ENCODE results near the gene SETDB2. TPM values are rescaled to one million over a fixed set of nuclear protein-coding genes. Genes with fewer than 3 reads are reported as not detected.

The SETDB2 gene, protein sequence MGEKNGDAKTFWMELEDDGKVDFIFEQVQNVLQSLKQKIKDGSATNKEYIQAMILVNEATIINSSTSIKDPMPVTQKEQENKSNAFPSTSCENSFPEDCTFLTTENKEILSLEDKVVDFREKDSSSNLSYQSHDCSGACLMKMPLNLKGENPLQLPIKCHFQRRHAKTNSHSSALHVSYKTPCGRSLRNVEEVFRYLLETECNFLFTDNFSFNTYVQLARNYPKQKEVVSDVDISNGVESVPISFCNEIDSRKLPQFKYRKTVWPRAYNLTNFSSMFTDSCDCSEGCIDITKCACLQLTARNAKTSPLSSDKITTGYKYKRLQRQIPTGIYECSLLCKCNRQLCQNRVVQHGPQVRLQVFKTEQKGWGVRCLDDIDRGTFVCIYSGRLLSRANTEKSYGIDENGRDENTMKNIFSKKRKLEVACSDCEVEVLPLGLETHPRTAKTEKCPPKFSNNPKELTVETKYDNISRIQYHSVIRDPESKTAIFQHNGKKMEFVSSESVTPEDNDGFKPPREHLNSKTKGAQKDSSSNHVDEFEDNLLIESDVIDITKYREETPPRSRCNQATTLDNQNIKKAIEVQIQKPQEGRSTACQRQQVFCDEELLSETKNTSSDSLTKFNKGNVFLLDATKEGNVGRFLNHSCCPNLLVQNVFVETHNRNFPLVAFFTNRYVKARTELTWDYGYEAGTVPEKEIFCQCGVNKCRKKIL
- 1 to 10 TPM; 3.7 to 6.7 (median 4.6) TPM for total RNA-seq
- long read RNA-seq, partial matches to known transcripts = 1 of 4 reads
- long read RNA-seq, other reads (novel, unspliced or antisense) = 3 of 4 reads

DNA sequence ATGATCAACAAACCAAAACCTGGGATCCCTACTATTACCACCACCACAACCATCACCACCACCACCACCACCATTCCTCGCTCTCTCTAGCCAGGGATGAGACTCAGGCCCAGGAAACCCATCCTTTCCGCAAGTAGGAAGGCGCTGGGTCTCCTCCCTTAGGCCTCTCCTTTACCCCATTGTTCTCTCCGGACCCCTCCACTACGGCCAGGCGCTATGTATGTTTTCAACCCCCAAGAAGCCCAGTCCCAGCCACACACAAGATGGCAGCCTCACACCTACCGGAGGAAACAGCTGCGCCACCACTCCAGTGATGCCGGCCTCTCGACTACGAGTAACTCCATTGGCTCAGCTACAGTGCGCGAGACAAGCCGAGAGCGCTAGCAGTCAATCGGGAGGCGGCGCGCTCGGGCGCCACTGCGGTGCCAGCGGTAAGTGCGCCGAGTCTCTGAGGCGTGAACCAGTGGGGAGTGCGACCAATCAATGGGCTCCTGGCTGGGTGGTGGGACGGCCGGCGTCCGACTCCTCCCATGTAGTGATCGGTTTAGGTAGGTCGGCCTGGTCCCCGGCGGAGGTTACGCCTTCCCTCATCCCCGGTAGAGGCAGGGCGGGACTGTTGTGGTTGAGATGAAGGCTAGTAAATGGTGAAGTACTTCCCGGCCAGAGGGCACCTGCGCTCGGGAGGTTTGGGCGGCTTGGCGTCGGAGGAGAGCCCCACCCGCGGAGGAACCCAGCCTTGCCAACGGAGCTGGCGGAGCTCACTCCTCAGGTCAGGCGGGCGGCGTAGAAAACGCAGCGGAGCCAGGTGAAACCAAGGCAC, at the start of gene SETDB2, which contains the start of gene CAB39L:
Gene SETDB2 (plus strand): TSS at position 571 of the 820 bp plus-strand sequence. CDS start 7,620 bp downstream, outside the sequence.
Gene CAB39L (minus strand): TSS at position 361 of the 820 bp plus-strand sequence. CDS start 61,154 bp downstream, outside the sequence.
- intact Hi-C loops (cut with DNase I) = loop anchor here in 1 of 2 donors (10.0 kb wide), 1 partner anchor 149 kb away; no protein-coding TSS in a partner anchor
- Histone ChIP-seq H3K27me3 (no peaks in the 10 kb centered on the region), H3K4me1 (peaks cover 0 to 11% (median 0%) of the 10 kb centered on the region in 4 donors), H3K36me3 (no peaks in the 10 kb centered on the region), H3K27ac (peak within 1 kb of the TSS; percentile 84 to 92 (median 91)), H3K4me3 (peak within 1 kb of the TSS; percentile 73 to 85 (median 74)), H3K9me3 (no peaks in the 10 kb centered on the region)
- peak; percentile 93 to 99 (median 96) for ATAC-seq
- TF ChIP-seq, protein P1, sequence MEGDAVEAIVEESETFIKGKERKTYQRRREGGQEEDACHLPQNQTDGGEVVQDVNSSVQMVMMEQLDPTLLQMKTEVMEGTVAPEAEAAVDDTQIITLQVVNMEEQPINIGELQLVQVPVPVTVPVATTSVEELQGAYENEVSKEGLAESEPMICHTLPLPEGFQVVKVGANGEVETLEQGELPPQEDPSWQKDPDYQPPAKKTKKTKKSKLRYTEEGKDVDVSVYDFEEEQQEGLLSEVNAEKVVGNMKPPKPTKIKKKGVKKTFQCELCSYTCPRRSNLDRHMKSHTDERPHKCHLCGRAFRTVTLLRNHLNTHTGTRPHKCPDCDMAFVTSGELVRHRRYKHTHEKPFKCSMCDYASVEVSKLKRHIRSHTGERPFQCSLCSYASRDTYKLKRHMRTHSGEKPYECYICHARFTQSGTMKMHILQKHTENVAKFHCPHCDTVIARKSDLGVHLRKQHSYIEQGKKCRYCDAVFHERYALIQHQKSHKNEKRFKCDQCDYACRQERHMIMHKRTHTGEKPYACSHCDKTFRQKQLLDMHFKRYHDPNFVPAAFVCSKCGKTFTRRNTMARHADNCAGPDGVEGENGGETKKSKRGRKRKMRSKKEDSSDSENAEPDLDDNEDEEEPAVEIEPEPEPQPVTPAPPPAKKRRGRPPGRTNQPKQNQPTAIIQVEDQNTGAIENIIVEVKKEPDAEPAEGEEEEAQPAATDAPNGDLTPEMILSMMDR (IDR thresholded peaks at IDR 0.05) = peak; percentile 45 to 62 (median 55)
- TF ChIP-seq POLR2A (IDR thresholded peaks at IDR 0.05) = peak; percentile 94
- DNase-seq = peak; percentile 99 to 100 (median 100)
- WGBS (ENCODE audit: insufficient coverage, low coverage, low lambda C conversion rate, missing lambda C conversion rate) = under 1% methylated on average over 27 of the region's 53 CpGs

GRCh38 chr13:49395451-49395865, 48.6 kb upstream of the SETDB2 start:
- no peaks in the 10 kb centered on the region for H3K4me1 ChIP-seq
- no peaks in the 10 kb centered on the region for H3K36me3 ChIP-seq
- no peaks in the 10 kb centered on the region for H3K27me3 ChIP-seq
- no peak overlapping the region for H3K4me3 ChIP-seq
- ATAC-seq (no peak), DNase-seq (no peak)
- no peak overlapping the region for H3K27ac ChIP-seq
- intact Hi-C loops (cut with DNase I) = no loop called here
- 100% methylated on average over 1 of the region's 1 CpG for WGBS (ENCODE audit: insufficient coverage, low coverage, low lambda C conversion rate, missing lambda C conversion rate)
- H3K9me3 ChIP-seq = no peaks in the 10 kb centered on the region
- no peak for TF ChIP-seq POLR2A (IDR thresholded peaks at IDR 0.05)
- TF ChIP-seq, protein P1 (IDR thresholded peaks at IDR 0.05) = no peak

DNA sequence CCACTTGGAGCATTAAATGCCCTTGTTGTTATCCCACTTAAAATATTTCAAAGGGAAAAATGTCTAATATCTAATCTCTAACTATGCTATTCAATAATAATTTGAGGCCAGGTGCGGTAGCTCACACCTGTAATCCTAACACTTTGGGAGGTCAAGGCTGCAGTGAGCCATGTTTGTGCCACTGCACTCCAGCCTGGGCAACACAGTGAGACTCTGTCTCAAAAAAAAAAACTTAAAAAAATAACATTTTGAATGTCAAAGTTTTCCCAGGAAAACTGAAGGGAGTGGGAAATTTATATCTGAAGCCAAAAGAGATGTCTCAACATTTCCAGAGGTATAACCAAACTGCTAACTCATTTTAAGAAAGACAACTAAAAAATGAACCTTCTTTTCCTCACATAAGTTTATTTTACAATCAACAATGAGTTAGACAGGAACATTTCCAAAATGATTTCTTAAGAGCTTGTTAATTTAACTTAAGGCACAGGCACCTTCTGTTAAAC, 48.1 kb upstream of the SETDB2 start:
- DNase-seq (no peak), ATAC-seq (no peak)
- Histone ChIP-seq H3K9me3 (no peaks in the 10 kb centered on the region), H3K27me3 (no peaks in the 10 kb centered on the region), H3K27ac (no peak overlapping the region), H3K4me1 (no peaks in the 10 kb centered on the region), H3K36me3 (no peaks in the 10 kb centered on the region), H3K4me3 (no peak overlapping the region)
- TF ChIP-seq POLR2A (IDR thresholded peaks at IDR 0.05) = no peak
- TF ChIP-seq, protein P1 (IDR thresholded peaks at IDR 0.05) = no peak
- 83% methylated on average over 1 of the region's 1 CpG for WGBS (ENCODE audit: insufficient coverage, low coverage, low lambda C conversion rate, missing lambda C conversion rate)
- intact Hi-C loops (cut with DNase I) = no loop called here
